Stimulated activated CD4-positive, alpha-beta T cell treated with anti-CD3 and anti-CD28 coated beads, Interleukin-1b, Interleukin-23, amount 100 ng/mL, for 1 hour (primary cell): ENCODE data around the gene NPSR1.
"Not testable (repeated sequence)": the region's sequence is repeated elsewhere in the genome, so short reads cannot be mapped to it uniquely, and the experiment has no call there.

Experiments
- DNase-seq, 2 donors: peaks; one replicate each; pipeline ENCODE4 v3.0.0-alpha.2; 2020; ENCODE audit warnings: low read depth in 2 of 2

The NPSR1 gene

GRCh38 chr7:34758111-34758601 lies 100.1 kb downstream of the NPSR1 start:
- no peak for DNase-seq

- no peak for DNase-seq
Measured at GRCh38 chr7:34759477-34760125, 101.6 kb downstream of the NPSR1 start.

- no peak for DNase-seq
Measured at GRCh38 chr7:34760271-34760670, 102.3 kb downstream of the NPSR1 start.

GRCh38 chr7:34761206-34761605 lies 103.2 kb downstream of the NPSR1 start:
- no peak for DNase-seq

DNA sequence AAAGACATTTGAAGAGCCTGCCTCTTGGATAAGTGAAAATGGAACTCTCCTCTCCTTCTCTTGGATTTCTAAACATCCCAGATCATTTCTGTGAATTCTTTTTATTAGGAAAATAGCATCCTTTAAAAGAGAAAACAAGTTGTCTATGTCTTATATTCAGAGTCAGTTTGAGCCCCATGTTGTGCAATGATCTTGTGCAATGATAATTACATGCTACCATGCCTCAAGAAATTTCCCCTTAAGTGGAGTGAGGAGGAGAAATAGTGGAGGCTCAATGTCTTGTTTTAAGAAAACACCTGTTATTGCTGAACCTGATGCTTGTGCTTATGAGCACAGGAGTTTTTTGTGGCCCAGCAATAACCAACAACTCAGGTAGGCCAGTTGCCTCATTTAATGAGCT lies 103.6 kb downstream of the NPSR1 start:
- no peak for DNase-seq

- DNase-seq = no peak
Measured at GRCh38 chr7:34762764-34763163, 104.7 kb downstream of the NPSR1 start.

- no peak for DNase-seq
Measured at GRCh38 chr7:34772296-34772938, 114.4 kb downstream of the NPSR1 start.

DNA sequence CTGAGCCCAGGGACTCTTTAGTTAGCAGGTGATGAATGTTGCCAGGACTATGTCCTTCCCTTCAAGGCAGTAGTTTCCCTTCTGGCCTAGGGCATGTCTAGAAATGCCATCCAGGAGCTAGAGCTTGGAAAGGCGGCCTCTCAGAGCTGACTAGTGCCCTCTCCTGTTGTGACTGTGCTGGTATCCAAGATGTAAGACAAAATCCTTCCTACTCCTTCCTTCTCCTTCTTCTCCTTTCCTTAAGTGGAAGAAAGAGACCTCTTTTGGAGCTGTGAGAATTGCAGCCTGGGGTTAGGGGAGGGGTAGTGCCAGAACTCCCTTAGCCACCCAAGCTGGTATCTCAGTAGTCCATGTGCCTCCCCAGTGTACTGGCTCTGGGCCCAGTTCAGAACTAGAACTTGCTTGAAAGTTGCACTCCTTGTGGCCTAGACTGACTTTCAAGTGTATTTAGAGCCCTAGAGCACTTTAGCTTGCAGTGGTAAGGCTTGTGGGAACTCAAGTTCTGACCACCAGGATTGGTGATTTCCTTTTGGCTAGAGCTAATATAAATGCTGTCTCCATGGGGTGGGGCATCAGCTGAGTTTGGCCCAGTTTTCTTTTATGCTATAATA lies 118.8 kb downstream of the NPSR1 start:
- no peak for DNase-seq

- no peak for DNase-seq
Measured at GRCh38 chr7:34780546-34780945, 122.5 kb downstream of the NPSR1 start.

- DNase-seq = no peak
Measured at GRCh38 chr7:34787586-34787985, 129.6 kb downstream of the NPSR1 start.

GRCh38 chr7:34806831-34807230 lies 148.8 kb downstream of the NPSR1 start:
- DNase-seq = no peak

GRCh38 chr7:34807548-34808340 lies 149.7 kb downstream of the NPSR1 start:
- no peak for DNase-seq

GRCh38 chr7:34814203-34814842 lies 156.3 kb downstream of the NPSR1 start:
- DNase-seq = not testable (repeated sequence)

DNA sequence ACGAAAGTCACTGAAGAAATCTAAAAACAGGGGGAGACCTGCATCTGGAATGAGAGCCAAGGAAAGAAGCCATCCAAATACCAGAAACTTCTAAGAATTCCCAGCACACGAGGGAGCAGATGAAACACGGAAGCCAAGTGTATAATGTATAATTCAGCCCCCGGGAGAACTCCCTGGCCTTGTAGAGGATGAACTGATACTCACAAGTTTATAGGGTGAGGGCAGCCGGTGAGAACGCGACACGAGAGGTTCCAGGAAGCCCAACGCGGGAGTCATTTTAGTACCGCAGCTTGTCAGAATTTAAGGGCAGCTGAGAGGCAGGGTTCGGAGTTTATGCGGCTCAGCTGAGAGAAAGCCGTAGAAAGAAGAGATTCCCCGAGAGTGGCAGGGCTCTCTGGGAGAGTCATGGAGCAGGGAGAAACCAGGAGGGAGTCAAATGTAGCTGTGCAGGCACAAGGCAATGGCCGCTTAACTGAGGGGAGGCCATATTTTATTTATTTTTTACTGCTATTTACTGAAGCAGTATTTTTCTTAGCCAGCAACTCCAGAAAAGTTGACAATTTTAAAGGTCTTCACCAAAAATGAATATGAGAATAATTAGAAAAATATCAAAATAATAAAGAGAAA lies 164.0 kb downstream of the NPSR1 start:
- DNase-seq = no peak

DNA sequence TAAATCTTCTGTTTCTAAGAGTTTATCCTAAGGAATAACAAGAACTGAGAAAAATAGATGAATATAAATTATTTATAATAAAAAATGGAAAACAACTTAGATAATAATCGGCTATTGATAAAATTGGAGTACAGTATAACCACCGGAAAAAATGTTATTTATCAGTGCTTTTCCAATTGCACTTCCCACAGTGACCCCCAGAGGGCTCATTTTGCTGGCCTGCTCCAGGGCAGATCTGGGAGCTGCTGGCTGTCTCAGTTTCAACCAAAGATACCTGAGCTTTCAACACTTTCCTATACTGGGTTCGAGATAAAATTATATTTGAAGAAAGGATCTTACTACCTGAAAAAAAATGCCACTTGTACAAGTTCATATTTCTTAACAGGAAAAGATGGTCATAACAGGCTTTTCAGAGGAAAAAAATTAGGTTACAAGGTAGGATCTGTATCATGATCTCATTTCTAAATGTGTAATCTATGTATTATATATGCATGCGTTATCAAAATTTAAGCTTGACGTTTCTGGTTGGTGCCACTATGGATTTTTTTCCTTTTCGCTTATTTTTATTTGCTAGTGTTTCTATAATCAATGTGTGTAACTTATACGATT lies 165.7 kb downstream of the NPSR1 start:
- DNase-seq = peak; percentile 11 to 36

- no peak for DNase-seq
Measured at GRCh38 chr7:34825221-34825620, 167.2 kb downstream of the NPSR1 start.

- no peak for DNase-seq
Measured at GRCh38 chr7:34830390-34830789, 172.4 kb downstream of the NPSR1 start.

- DNase-seq = no peak
Measured at GRCh38 chr7:34831436-34831835, 173.4 kb downstream of the NPSR1 start.

- DNase-seq = no peak
Measured at GRCh38 chr7:34832020-34832419, 174.0 kb downstream of the NPSR1 start.

- DNase-seq = no peak
Measured at GRCh38 chr7:34835901-34836600, 178.0 kb downstream of the NPSR1 start.
